GM19099 (cell line): ENCODE data around the gene SHROOM2.

Experiments used
- POLR2A ChIP-seq: IDR thresholded peaks from 3 replicates; pipeline ENCODE4 v1.6.1; 2011; ENCODE audit warnings: low read depth; ENCODE audit not compliant: insufficient read length; ENCODE audit errors: extremely low read depth

SHROOM2 gene

GRCh38 chrX:9966775-9967408 is 180.7 kb downstream of the SHROOM2 start, which contains the start of gene CLDN34:
TSS of gene CLDN34 (plus strand) at chrX:9967358. CDS start at chrX:9967358, 0 bp downstream.
- no peak for TF ChIP-seq POLR2A

GRCh38 chrX:9977635-9978034 is 191.4 kb downstream of the SHROOM2 start:
- TF ChIP-seq POLR2A, result no peak

- no peak for TF ChIP-seq POLR2A
Observed at GRCh38 chrX:9980401-9980800, 194.2 kb downstream of the SHROOM2 start.

GRCh38 chrX:9980927-9981326 is 194.7 kb downstream of the SHROOM2 start:
- TF ChIP-seq POLR2A, result no peak

- no peak for TF ChIP-seq POLR2A
Observed at GRCh38 chrX:9983441-9983840, 197.2 kb downstream of the SHROOM2 start.

- TF ChIP-seq POLR2A, result no peak
Observed at GRCh38 chrX:9983846-9984245, 197.6 kb downstream of the SHROOM2 start.

GRCh38 chrX:9988762-9989161 is 202.5 kb downstream of the SHROOM2 start:
- no peak for TF ChIP-seq POLR2A

- no peak for TF ChIP-seq POLR2A
Observed at GRCh38 chrX:9992061-9992460, 205.8 kb downstream of the SHROOM2 start.

GRCh38 chrX:9992724-9993123 is 206.5 kb downstream of the SHROOM2 start:
- TF ChIP-seq POLR2A, result no peak

- TF ChIP-seq POLR2A, result no peak
Observed at GRCh38 chrX:9995855-9996339, 209.7 kb downstream of the SHROOM2 start.

GRCh38 chrX:9997041-9997440 is 210.8 kb downstream of the SHROOM2 start:
- TF ChIP-seq POLR2A, result no peak

GRCh38 chrX:9997524-9997923 is 211.3 kb downstream of the SHROOM2 start:
- no peak for TF ChIP-seq POLR2A
